ENCODE results near the gene ACTG2.

ACTG2 gene

DNA sequence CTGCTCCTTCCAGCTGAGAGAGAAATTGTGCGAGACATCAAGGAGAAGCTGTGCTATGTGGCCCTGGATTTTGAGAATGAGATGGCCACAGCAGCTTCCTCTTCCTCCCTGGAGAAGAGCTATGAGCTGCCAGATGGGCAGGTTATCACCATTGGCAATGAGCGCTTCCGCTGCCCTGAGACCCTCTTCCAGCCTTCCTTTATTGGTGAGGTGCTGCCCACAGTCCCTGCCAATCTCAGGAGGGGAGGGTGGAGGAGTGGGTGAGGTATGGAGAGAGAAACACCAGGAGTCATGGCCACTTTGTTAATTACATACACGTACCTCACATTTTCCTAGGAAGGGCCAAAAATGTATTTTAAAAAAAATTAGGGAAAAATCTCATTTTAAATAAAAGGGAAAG lies 21.9 kb downstream of the ACTG2 start:
- no peak for DNase-seq

DNA sequence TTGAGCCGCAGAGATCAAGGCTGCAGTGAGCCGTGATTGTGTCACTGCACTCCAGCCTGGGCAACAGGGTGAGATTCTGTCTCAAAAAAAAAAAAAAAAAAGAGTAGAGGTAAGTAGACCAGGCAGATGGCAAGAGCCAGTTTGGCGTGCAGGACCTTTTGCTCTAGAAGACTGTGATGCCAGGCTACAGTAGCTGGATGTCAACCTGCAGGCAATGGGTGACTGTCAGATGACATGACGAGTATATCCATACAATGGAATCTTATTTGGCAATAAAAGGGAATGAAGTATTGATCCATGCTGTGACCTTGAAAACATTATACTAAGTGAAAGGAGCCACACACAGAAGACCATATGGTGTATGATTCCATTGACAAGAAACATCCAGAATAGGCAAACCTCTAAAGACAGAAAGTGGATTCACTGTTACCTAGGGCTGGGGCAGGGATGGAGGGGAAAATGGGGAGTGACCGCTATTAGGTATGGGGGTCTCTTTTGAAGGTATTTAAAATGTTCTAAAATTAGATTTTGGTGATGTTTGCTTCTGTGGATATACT lies 22.7 kb downstream of the ACTG2 start:
- DNase-seq = no peak

DNA sequence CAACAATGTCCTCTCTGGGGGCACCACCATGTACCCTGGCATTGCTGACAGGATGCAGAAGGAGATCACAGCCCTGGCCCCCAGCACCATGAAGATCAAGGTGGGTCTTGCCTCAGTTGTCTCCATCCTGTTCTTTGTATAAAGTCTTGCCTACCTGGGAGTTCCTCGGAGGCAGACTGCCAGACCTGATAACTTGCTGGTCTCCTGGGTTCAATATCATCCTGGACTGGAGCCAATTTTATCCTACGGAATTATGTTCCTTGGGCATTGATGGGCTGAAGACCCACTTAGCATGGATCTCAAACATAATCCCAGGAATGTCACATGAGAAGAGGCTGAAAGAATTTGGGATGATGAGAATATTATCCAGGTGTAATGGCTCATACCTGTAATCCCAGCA lies 23.9 kb downstream of the ACTG2 start:
- no peak for DNase-seq

GRCh38 chr2:73917296-73917695 lies 24.5 kb downstream of the ACTG2 start:
- no peak for DNase-seq

DNA sequence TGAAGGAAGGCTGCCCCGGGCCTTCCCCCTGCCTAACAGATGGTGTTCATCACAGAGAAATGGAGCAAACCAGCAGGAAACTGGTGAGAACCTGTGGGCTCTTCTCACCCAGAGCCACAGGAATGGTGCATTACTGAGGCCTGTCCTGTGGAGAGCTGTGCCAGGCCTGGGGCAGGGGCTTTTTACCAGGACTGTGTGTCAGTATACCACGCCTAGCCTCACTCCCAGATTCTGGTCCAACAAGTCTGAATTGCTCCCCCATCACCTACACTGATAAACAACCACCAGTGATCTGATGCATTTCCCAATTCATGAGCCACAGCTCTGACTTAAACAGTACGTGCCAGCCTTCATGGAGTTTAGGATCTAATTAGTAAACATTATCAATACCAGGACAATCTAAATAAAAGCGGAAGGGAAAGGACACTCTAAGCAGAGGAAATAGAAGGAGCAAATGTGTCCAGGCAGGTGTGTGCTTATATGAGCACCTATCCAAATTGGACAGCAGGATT lies 24.9 kb downstream of the ACTG2 start:
- DNase-seq = no peak

GRCh38 chr2:73918856-73919255 lies 26.0 kb downstream of the ACTG2 start:
- DNase-seq = no peak

- DNase-seq = no peak
These were observed 26.9 kb downstream of the ACTG2 start for GRCh38 chr2:73919596-73920228.

DNA sequence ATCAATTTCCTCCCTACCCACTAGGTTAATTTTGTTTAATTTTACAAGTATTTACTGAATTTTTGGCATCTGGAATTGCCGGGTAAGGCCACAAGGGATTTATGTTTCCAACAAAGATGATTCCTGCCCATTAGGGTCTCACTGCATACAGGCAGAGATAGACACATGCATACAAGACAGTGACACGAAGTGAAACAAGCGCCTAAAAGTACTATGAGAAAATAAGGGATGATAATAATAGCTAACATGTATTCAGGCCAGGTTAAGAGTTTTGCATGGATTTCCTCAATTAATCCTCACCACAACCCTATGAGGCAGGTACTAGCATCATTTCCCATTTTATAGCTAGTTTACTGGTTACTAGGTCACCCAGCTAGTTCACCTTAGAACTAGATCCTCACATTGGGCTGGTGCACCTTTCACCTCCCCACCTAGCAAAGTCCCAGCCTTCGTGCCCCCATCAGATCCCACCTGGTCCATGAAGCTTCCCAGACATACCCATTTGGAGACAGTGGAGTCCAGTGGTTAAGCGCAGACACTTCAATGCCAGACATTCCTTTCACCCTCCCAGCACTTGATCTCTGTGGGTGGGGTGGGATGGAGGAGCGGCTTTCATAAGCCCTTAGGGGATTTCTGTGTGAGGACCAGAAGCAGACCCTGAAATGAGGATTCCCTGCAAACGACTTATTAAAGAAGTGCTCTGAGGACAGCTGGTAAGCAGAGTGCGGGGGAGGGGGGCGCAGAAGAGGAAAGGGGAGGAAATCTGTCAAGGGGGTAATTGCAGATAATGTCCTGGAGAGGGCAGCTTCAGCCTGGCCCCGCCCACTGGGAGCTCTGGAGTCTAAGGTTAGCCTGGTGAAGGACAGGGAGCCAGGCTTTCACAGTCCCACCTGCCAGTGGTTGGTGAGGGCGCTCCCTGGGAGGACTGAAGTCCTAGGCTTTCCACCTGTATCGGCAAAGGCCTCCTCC lies 28.1 kb downstream of the ACTG2 start:
- DNase-seq = peak in 1 of 2 donors; percentile 38

DNA sequence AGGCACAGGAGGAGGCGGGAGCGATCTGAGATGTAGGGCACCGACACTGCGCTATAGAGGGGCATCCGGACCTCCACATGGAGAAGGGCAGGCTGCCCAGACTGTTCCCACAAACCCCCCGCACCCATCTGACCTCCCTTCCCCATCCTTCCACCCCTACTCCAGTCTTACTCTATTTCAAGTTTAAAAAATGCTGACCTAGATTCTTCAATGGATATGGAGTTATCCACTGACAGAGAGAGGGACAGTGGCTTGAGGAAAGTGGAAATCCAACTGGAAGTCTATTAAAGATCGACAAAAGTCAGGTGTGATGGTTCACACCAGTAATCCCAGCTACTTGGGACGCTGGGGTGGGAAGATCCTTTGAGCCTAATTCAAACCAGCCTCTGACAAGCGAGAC lies 28.8 kb downstream of the ACTG2 start:
- DNase-seq = no peak

DNA sequence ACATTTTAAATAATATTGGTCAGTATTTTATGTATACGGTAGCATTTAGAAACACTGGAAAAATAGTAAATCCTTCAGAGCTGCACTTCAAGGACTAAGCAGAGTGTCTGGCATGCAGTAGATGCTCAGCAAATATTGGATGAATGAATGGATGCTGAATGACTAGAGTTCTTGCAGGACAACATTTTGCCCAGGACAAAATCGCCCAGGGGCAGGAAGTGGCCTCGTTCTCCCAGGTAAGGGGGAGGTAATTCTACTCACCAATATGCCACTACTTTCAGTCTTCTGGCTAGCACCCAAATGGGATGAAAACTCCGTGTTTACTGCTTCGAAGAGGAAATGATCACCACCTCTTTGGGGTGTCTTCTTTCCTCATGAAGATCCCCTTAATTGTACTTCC lies 29.9 kb downstream of the ACTG2 start:
- no peak for DNase-seq

DNA sequence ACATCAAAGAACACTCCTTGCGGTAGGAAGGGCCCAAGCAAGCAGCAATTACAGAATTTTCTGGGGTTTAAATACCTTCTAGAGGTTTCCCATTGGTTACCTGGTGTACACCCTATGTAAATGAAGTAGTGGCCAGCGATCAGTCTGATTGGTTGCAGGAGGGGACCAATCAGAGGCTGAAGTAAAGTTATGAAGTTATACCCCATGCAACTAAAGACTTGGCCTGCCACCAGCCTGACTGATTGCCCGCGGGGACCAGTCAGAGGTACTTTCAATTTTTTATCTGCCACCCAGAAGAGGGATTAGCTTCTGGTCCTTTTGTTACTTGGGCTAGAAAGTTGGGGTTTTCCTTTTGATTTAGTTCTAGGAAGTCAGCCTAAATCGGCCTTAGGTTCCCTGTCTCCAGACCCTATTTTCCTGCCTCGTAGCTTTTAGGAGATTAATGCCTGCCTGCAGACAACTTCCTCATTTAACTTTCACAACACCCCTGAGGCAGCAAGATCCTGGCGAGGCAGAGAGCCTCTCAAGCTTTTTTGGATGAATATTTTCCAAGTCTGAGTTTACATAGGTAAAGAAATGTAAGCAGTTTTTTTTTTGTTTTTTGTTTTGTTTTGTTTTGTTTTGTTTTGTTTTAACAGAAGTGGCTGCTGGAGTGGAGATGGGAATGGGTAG lies 32.4 kb downstream of the ACTG2 start:
- no peak for DNase-seq

GRCh38 chr2:73925853-73926492 lies 33.2 kb downstream of the ACTG2 start:
- no peak for DNase-seq

- DNase-seq = peak; percentile 100
These were observed 33.9 kb downstream of the ACTG2 start, which contains the start of gene DGUOK for GRCh38 chr2:73926493-73927327. DGUOK (plus strand) TSS chr2:73926880; CDS start chr2:73926911, 31 bp downstream.

GRCh38 chr2:73927344-73927743 lies 34.5 kb downstream of the ACTG2 start:
- DNase-seq = peak in 1 of 2 donors; percentile 43

DNA sequence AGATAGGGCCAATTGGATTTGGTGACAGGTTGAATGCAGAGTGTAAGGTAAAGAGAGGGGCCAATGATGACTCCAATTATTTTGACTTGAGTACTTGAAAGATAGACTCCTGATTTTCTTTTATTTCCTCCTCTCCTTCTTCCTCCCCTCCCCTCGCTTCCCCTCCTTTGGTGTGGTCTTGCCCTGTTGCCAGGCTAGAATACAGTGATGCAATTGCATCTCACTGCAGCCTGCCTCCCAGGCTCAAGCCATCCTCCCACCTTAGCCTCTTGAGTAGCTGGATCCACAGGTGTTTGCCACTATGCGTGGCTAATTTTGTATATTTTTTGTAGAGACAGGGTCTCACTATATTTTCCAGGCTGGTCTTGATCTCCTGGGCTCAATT lies 36.1 kb downstream of the ACTG2 start:
- DNase-seq = no peak

DNA sequence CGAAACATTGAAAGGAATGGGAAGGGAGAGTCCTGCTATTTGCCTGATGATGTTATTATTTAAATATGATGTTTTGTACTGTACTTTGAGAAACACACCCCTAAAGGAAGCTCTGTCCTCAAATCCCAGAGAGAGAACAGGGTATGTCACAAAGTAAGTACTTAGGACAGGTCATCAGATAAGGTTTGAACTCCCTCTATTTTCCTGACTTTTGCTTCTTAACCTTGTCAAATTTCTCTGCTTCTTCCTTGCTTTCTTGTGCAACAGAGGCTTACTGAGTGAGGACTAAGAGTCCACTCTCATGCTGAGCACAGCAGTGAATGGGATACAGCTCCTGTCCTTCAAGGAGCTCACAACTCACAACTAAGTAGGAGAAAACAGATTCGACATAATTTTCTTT lies 37.6 kb downstream of the ACTG2 start:
- no peak for DNase-seq

- DNase-seq = peak; percentile 45 to 66
These were observed 39.0 kb downstream of the ACTG2 start for GRCh38 chr2:73931531-73932500.

GRCh38 chr2:73933194-73933593 lies 40.4 kb downstream of the ACTG2 start:
- DNase-seq = no peak

DNA sequence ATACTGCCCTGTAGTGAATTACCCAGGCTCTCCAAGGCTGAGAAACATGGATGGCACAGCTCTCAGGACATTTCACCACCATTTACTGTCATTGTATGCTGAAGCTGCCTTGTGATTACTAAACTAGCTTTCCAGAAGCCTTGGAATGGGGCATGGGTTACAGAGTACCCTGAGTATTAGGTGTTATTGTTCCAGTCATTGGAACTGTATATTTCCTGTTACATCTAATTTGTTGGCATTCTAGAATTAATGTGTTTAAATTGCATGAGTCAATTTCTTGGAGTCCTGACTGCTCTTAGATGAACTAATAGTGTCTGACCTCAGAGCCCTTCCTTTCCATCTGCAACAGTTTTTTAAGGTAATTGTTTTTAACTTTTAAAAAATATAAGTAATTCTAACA lies 42.8 kb downstream of the ACTG2 start:
- DNase-seq = no peak

All from inflammatory macrophage (primary cell).